ENCODE measurements around the gene MEFV. TPM values are rescaled to one million over a fixed set of nuclear protein-coding genes. Genes with fewer than 3 reads are reported as not detected.

Gene MEFV
- polyA plus RNA-seq, 2 of the 4 experiments (the other 2 are of a cell fraction) = not detected

DNA sequence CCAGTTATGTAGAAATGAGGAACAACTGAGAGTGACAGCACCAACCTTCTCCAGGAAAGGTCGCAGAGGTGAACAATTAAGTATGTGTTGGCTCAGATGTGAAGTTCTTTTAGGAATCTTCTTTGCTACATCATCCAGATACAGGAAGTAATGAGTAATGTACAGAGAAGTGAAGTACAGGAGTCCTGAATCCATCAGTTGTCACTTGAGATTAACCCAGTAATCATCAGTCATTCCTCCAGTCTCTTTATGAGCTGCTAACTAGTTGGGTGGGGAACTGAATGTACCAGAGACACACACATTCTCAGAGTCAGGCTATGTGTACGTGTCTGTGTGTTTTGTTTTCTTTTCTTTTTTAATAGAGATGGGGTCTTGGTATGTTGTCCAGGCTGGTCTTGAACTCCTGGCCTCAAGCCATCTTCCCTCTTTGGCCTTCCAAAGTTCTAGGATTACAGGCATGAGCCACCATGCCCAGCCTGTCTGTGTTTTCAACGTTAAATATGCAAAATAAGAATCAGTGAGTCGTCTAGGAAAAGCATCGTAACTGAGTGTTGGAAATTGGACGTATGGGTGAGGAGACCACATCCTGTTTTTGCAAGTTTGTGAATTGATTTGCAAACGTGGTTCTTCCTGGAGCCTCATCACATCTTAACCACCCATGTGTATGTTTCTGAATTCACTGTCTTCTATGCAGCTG lies 41.4 kb downstream of the MEFV start:
- Histone ChIP-seq H3K4me2 (no peak overlapping the region), H3K27ac (no peak overlapping the region), H3K4me3 (no peak overlapping the region), H3K9me3 (peaks cover 47% of the 10 kb centered on the region), H3K4me1 (no peaks in the 10 kb centered on the region)
- TF ChIP-seq, protein P1, sequence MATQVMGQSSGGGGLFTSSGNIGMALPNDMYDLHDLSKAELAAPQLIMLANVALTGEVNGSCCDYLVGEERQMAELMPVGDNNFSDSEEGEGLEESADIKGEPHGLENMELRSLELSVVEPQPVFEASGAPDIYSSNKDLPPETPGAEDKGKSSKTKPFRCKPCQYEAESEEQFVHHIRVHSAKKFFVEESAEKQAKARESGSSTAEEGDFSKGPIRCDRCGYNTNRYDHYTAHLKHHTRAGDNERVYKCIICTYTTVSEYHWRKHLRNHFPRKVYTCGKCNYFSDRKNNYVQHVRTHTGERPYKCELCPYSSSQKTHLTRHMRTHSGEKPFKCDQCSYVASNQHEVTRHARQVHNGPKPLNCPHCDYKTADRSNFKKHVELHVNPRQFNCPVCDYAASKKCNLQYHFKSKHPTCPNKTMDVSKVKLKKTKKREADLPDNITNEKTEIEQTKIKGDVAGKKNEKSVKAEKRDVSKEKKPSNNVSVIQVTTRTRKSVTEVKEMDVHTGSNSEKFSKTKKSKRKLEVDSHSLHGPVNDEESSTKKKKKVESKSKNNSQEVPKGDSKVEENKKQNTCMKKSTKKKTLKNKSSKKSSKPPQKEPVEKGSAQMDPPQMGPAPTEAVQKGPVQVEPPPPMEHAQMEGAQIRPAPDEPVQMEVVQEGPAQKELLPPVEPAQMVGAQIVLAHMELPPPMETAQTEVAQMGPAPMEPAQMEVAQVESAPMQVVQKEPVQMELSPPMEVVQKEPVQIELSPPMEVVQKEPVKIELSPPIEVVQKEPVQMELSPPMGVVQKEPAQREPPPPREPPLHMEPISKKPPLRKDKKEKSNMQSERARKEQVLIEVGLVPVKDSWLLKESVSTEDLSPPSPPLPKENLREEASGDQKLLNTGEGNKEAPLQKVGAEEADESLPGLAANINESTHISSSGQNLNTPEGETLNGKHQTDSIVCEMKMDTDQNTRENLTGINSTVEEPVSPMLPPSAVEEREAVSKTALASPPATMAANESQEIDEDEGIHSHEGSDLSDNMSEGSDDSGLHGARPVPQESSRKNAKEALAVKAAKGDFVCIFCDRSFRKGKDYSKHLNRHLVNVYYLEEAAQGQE (IDR thresholded peaks at IDR 0.05) = no peak
- TF ChIP-seq TP53 (CRISPR knock-in tag; IDR thresholded peaks at IDR 0.05) = no peak
- TF ChIP-seq EP300 (IDR thresholded peaks at IDR 0.05) = no peak
- TF ChIP-seq HDAC2 (IDR thresholded peaks at IDR 0.05) = no peak
- TF ChIP-seq CHD2 (IDR thresholded peaks at IDR 0.05; ENCODE audit: low read length, partially characterized antibody) = no peak
- TF ChIP-seq, protein P2, sequence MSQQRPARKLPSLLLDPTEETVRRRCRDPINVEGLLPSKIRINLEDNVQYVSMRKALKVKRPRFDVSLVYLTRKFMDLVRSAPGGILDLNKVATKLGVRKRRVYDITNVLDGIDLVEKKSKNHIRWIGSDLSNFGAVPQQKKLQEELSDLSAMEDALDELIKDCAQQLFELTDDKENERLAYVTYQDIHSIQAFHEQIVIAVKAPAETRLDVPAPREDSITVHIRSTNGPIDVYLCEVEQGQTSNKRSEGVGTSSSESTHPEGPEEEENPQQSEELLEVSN (IDR thresholded peaks at IDR 0.05; ENCODE audit: borderline replicate concordance, low read depth) = no peak
- ChIA-PET POLR2A (no interaction called here), CTCF (no interaction called here)
- 19% methylated on average over 7 of the region's 7 CpGs for WGBS (ENCODE audit: missing lambda C conversion rate)
- FAIRE-seq (peak; percentile 23), DNase-seq (ENCODE audit: low read depth in 1 of 2, low spot score in 1 of 2) (no peak), ATAC-seq (no peak)

DNA sequence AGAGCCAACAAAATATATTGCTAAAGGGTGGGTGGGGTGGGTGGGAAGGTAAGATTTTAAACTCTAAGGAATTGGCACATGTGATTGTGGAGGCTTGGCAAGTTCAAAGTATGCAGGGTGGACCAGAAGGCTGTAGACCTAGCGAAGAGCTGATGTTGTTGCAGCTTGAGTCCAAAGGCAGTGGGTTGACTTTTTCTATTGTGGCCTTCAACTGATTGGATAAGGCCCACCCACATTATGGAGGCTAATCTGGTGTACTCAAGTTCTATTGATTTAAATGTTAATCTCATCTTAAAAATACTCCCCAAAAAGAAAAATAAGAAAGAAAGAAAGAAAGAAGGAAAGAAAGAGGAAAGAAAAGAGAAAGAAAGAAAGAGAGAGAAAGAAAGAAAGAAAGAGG lies 43.9 kb downstream of the MEFV start:
- FAIRE-seq = no peak
- Histone ChIP-seq H3K4me3 (no peak overlapping the region), H3K4me2 (no peak overlapping the region), H3K9me3 (peaks cover 31% of the 10 kb centered on the region; the same call in 2 of the 3 replicates), H3K4me1 (no peaks in the 10 kb centered on the region), H3K27ac (no peak overlapping the region)
- DNase-seq (ENCODE audit: low read depth in 1 of 2, low spot score in 1 of 2) = no peak
- TF ChIP-seq HOXB5 (CRISPR knock-in tag; IDR thresholded peaks at IDR 0.05) = no peak
- TF ChIP-seq, protein P3, sequence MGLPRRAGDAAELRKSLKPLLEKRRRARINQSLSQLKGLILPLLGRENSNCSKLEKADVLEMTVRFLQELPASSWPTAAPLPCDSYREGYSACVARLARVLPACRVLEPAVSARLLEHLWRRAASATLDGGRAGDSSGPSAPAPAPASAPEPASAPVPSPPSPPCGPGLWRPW (IDR thresholded peaks at IDR 0.05) = no peak
- TF ChIP-seq MAFK (IDR thresholded peaks at IDR 0.05; ENCODE audit: partially characterized antibody) = no peak
- TF ChIP-seq, protein P4, sequence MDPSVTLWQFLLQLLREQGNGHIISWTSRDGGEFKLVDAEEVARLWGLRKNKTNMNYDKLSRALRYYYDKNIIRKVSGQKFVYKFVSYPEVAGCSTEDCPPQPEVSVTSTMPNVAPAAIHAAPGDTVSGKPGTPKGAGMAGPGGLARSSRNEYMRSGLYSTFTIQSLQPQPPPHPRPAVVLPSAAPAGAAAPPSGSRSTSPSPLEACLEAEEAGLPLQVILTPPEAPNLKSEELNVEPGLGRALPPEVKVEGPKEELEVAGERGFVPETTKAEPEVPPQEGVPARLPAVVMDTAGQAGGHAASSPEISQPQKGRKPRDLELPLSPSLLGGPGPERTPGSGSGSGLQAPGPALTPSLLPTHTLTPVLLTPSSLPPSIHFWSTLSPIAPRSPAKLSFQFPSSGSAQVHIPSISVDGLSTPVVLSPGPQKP (IDR thresholded peaks at IDR 0.05; ENCODE audit: low read depth, low read length) = no peak
- TF ChIP-seq GATA3 (IDR thresholded peaks at IDR 0.05; ENCODE audit: borderline replicate concordance) = no peak
- TF ChIP-seq ESRRA (IDR thresholded peaks at IDR 0.05; ENCODE audit: borderline replicate concordance, low read length) = no peak
- TF ChIP-seq BHLHE40 (IDR thresholded peaks at IDR 0.05; ENCODE audit: low read depth, low read length) = no peak
- no peak for TF ChIP-seq TP53 (CRISPR knock-in tag; IDR thresholded peaks at IDR 0.05)
- TF ChIP-seq, protein P5, sequence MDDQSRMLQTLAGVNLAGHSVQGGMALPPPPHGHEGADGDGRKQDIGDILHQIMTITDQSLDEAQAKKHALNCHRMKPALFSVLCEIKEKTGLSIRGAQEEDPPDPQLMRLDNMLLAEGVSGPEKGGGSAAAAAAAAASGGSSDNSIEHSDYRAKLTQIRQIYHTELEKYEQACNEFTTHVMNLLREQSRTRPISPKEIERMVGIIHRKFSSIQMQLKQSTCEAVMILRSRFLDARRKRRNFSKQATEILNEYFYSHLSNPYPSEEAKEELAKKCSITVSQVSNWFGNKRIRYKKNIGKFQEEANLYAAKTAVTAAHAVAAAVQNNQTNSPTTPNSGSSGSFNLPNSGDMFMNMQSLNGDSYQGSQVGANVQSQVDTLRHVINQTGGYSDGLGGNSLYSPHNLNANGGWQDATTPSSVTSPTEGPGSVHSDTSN (IDR thresholded peaks at IDR 0.05) = no peak
- no peak for TF ChIP-seq SREBF2 (IDR thresholded peaks at IDR 0.05)
- TF ChIP-seq KDM1A (IDR thresholded peaks at IDR 0.05; ENCODE audit: low read depth) = no peak
- TF ChIP-seq RAD21 (conservative IDR thresholded peaks at IDR 0.05 in 1 of 2, IDR thresholded peaks at IDR 0.05 in 1 of 2) = no peak
- TF ChIP-seq MYC (IDR thresholded peaks at IDR 0.05; ENCODE audit: borderline replicate concordance, low read length) = no peak
- TF ChIP-seq ZC3H11A (IDR thresholded peaks at IDR 0.05) = no peak
- no peak for TF ChIP-seq FOSB (CRISPR knock-in tag; IDR thresholded peaks at IDR 0.05)
- TF ChIP-seq, protein P2 (IDR thresholded peaks at IDR 0.05; ENCODE audit: borderline replicate concordance, low read depth) = no peak
- no peak for TF ChIP-seq NR3C1 (IDR thresholded peaks at IDR 0.05)
- no peak for ATAC-seq
- 14% methylated on average over 1 of the region's 1 CpG for WGBS (ENCODE audit: missing lambda C conversion rate)
- POLR2A ChIA-PET = interaction anchor here (0.6 kb wide), 1 partner anchor 206 kb away, joined by 3 read pairs; no protein-coding TSS in a partner anchor
- CTCF ChIA-PET = no interaction called here
